LNCAP (cell line): ENCODE measurements around the gene PTPRT.

ENCODE experiments used
- CTCF ChIP-seq: fragments of 450-650 bp; IDR thresholded peaks from 2 replicates; pipeline ENCODE4 v1.5.1; 2017; ENCODE audit warnings: mild to moderate bottlenecking

The PTPRT gene

GRCh38 chr20:42982218-42982617, 207.5 kb downstream of the PTPRT start:
- TF ChIP-seq CTCF: no peak

GRCh38 chr20:42981253-42981652, 208.5 kb downstream of the PTPRT start:
- TF ChIP-seq CTCF: no peak

- no peak for TF ChIP-seq CTCF
Measured at GRCh38 chr20:42979720-42980119, 210.0 kb downstream of the PTPRT start.

GRCh38 chr20:42978184-42978974, 211.3 kb downstream of the PTPRT start:
- no peak for TF ChIP-seq CTCF

GRCh38 chr20:42975974-42976373, 213.7 kb downstream of the PTPRT start:
- no peak for TF ChIP-seq CTCF

- TF ChIP-seq CTCF: no peak
Measured at GRCh38 chr20:42974347-42974746, 215.4 kb downstream of the PTPRT start.

GRCh38 chr20:42972591-42972990, 217.1 kb downstream of the PTPRT start:
- TF ChIP-seq CTCF: no peak

GRCh38 chr20:42968746-42969145, 221.0 kb downstream of the PTPRT start:
- no peak for TF ChIP-seq CTCF
